Measurements from ENCODE around the gene BRMS1.

- TF ChIP-seq CTCF (conservative IDR thresholded peaks at IDR 0.05; ENCODE audit: low read depth in 2 of 2) (peak; percentile 90 to 98), POLR2AphosphoS5 (IDR thresholded peaks at IDR 0.05; ENCODE audit: low read depth) (no peak), EZH2 (IDR thresholded peaks at IDR 0.05; ENCODE audit: low read depth, unreplicated experiment) (no peak), EZH2phosphoT487 (IDR thresholded peaks at IDR 0.05; ENCODE audit: unreplicated experiment) (no peak), REST (IDR thresholded peaks at IDR 0.05; ENCODE audit: unreplicated experiment) (no peak), STAT1 (IDR thresholded peaks at IDR 0.05; ENCODE audit: unreplicated experiment) (no peak), NANOG (IDR thresholded peaks at IDR 0.05; ENCODE audit: borderline replicate concordance) (peak; percentile 14; the same call in 1 of the 2 replicates), JUNB (IDR thresholded peaks at IDR 0.05; ENCODE audit: unreplicated experiment) (no peak), ZNF462 (CRISPR knock-in tag; IDR thresholded peaks at IDR 0.05) (no peak), CREB1 (CRISPR knock-in tag; IDR thresholded peaks at IDR 0.05; ENCODE audit: low read depth) (no peak)
Observed at GRCh38 chr11:66328302-66329144, 16.4 kb downstream of the BRMS1 start.

All from GM23338 (cell line).